ENCODE data around the gene NVL. TPM values are rescaled to one million over a fixed set of nuclear protein-coding genes. Genes with fewer than 3 reads are reported as not detected.

The NVL gene
- total and polyA plus RNA-seq, 2 of the 8 experiments (the other 6 are each of a cell fraction or from before 2014, with no cell fraction given): 22.7 to 45.8 TPM

- no peak for TF ChIP-seq E2F6 (IDR thresholded peaks at IDR 0.05)
- no peak for TF ChIP-seq NRF1 (IDR thresholded peaks at IDR 0.05; ENCODE audit: low read depth, low read length)
These were observed 137.7 kb downstream of the NVL start (continued) for GRCh38 chr1:224192082-224192788.

All from H1 (cell line).